K562 (cell line): ENCODE results near the gene NTN1. TPM values are rescaled to one million over a fixed set of nuclear protein-coding genes. Genes with fewer than 3 reads are reported as not detected.

Source experiments
- ATAC-seq: fragments of 200-7000 bp; cut with Tn5 transposase; 3 replicates; pipeline ENCODE4 v1.9.1; 2020; ENCODE audit warnings: moderate library complexity
- BruUV-seq: library from RNA; stranded (reverse); fragments of 400-500 nt; replicated peaks from 2 replicates; lab custom pipeline; 2021; lab: Mats Ljungman, UMichigan
- CTCF ChIA-PET: fragments of 300-600 bp; formaldehyde crosslinking; extraction: SDS; loops from one replicate; lab custom pipeline; 2021; ENCODE audit warnings: low intra/inter-chr PET ratio; lab: Yijun Ruan, JAX
- POLR2A ChIA-PET: fragments of 300-600, 350-650 bp; sonication (Branson Sonifier 250); formaldehyde crosslinking; extraction: SDS; loops from one replicate; lab custom pipeline; 2021; ENCODE audit warnings: antibody characterized with exemption, inconsistent platforms; lab: Yijun Ruan, JAX
- DNase-seq, 4 experiments: peaks; one replicate each; pipeline versions ENCODE4 v3.0.0 to v3.0.0-alpha.2; 2011 to 2018; ENCODE audit warnings: low spot score in 3 of 4, mixed read lengths in 3 of 4; ENCODE audit errors: extremely low read depth in 1 of 4
- FAIRE-seq: peaks from 2 replicates; lab custom pipeline; 2011; peaks lifted over from hg19 to GRCh38; lab: Jason Lieb, UNC
- H2AFZ ChIP-seq: 2 replicates; pipeline ENCODE4 v1.6.0; 2011; ENCODE audit warnings: low read depth, low read length, control low read depth, inconsistent platforms
- H3K27ac ChIP-seq: fragments of 200-600 bp; 3 replicates; pipeline ENCODE4 v1.8.0; 2011; ENCODE audit warnings: low read depth, mild to moderate bottlenecking, control low read depth, inconsistent platforms, low read length, moderate library complexity, mixed read lengths; ENCODE audit errors: extremely low read depth
- H3K27me3 ChIP-seq, 2 experiments: fragments of 300-600 bp in 1 of 2; 2 replicates in 1 of 2; 3 replicates in 1 of 2; pipeline versions ENCODE4 v1.6.0 to v1.8.0; 2011; ENCODE audit warnings: inconsistent platforms in 2 of 2, low read length in 2 of 2, mild to moderate bottlenecking in 1 of 2, mixed read lengths in 1 of 2, moderate library complexity in 1 of 2; ENCODE audit not compliant: control insufficient read depth in 2 of 2, insufficient read depth in 2 of 2
- H3K36me3 ChIP-seq: fragments of 300-600 bp; 3 replicates; pipeline ENCODE4 v1.8.0; 2011; ENCODE audit warnings: mild to moderate bottlenecking, low read length, inconsistent platforms; ENCODE audit not compliant: control insufficient read depth, insufficient read depth
- H3K4me1 ChIP-seq, 2 experiments: fragments of 200-600 bp in 1 of 2; replicated peaks in 1 of 2; 2 replicates in 1 of 2; 3 replicates in 1 of 2; pipeline versions ENCODE4 v1.5.1 to v1.8.0; 2011; ENCODE audit warnings: inconsistent platforms in 2 of 2, low read length in 2 of 2, mild to moderate bottlenecking in 1 of 2, mixed read lengths in 1 of 2, moderate library complexity in 1 of 2; ENCODE audit not compliant: control insufficient read depth in 2 of 2, insufficient read depth in 2 of 2
- H3K4me2 ChIP-seq: 2 replicates; pipeline ENCODE4 v1.6.1; 2011; ENCODE audit warnings: low read length, control low read depth, inconsistent platforms, mixed read lengths; ENCODE audit not compliant: insufficient read depth
- H3K4me3 ChIP-seq: fragments of 200-600 bp; sonication (generic), shearing (Covaris generic); 2 replicates; pipeline ENCODE4 v1.5.1; 2016; ENCODE audit warnings: control low read depth, inconsistent platforms
- H3K79me2 ChIP-seq: fragments of 200-600 bp; 3 replicates; pipeline ENCODE4 v1.8.0; 2011; ENCODE audit warnings: low read length, inconsistent platforms; ENCODE audit not compliant: control insufficient read depth, insufficient read depth
- H3K9ac ChIP-seq, 2 experiments: 2 replicates each; pipeline versions ENCODE4 v1.6.0 to v1.6.1; 2011; ENCODE audit warnings: low read depth in 2 of 2, low read length in 2 of 2, control low read depth in 1 of 2, inconsistent platforms in 1 of 2, mild to moderate bottlenecking in 1 of 2, mixed read lengths in 1 of 2; ENCODE audit not compliant: insufficient read depth in 1 of 2
- H3K9me1 ChIP-seq: one replicate; pipeline ENCODE4 v1.6.0; 2011; ENCODE audit warnings: inconsistent platforms, mild to moderate bottlenecking, low read length, moderate library complexity; ENCODE audit not compliant: control insufficient read depth, insufficient read depth
- H3K9me3 ChIP-seq: replicated peaks from 2 replicates; pipeline ENCODE4 v1.5.1; 2011; ENCODE audit warnings: low read depth, low read length, inconsistent platforms; ENCODE audit not compliant: control insufficient read depth, insufficient read depth
- H4K20me1 ChIP-seq: replicated peaks from 2 replicates; pipeline ENCODE4 v1.6.1; 2011; ENCODE audit warnings: low read length, inconsistent platforms, mixed read lengths; ENCODE audit not compliant: control insufficient read depth, insufficient read depth
- ARID1B ChIP-seq: fragments of 450-650 bp; IDR thresholded peaks from 2 replicates; pipeline ENCODE4 v1.6.1; 2016; ENCODE audit warnings: antibody characterized with exemption, mild to moderate bottlenecking, inconsistent platforms
- FOSL1 ChIP-seq: fragments of 200-800 bp; sonication (Bioruptor generic); conservative IDR thresholded peaks from 2 replicates; pipeline ENCODE4 v1.6.1; 2016; ENCODE audit warnings: missing genetic modification characterization, missing compliant biosample characterization
- ILF3 ChIP-seq: fragments of 450-650 bp; IDR thresholded peaks from 2 replicates; pipeline ENCODE4 v1.6.1; 2018; ENCODE audit warnings: antibody characterized with exemption, mild to moderate bottlenecking, moderate library complexity, borderline replicate concordance
- IRF9 ChIP-seq: fragments of 450-650 bp; IDR thresholded peaks from 2 replicates; pipeline ENCODE4 v1.6.1; 2016; ENCODE audit warnings: missing biosample characterization, missing genetic modification characterization
- PHF8 ChIP-seq: fragments of 200-600 bp; sonication (generic); IDR thresholded peaks from 2 replicates; pipeline ENCODE4 v1.6.1; 2012; ENCODE audit warnings: mixed run types, mild to moderate bottlenecking, inconsistent platforms, low read length, moderate library complexity, borderline replicate concordance
- POLR2B ChIP-seq: fragments of 450-650 bp; IDR thresholded peaks from 2 replicates; pipeline ENCODE4 v1.6.1; 2018; ENCODE audit warnings: low read depth; ENCODE audit not compliant: partially characterized antibody
- RB1 ChIP-seq: fragments of 450-650 bp; IDR thresholded peaks from 2 replicates; pipeline ENCODE4 v1.6.1; 2017; ENCODE audit warnings: low read depth, mild to moderate bottlenecking
- SMAD2 ChIP-seq: fragments of 150-350 bp; IDR thresholded peaks from 2 replicates; pipeline ENCODE4 v1.6.1; 2014; ENCODE audit warnings: low read depth, mild to moderate bottlenecking, low read length
- SNRNP70 ChIP-seq: fragments of 200-400 bp; formaldehyde crosslinking; optimal IDR thresholded peaks from 2 replicates; pipeline ENCODE3; 2017; ENCODE audit warnings: low read depth, low read length
- TCF15 ChIP-seq: fragments of 250-450 bp; sonication (Bioruptor Pico); IDR thresholded peaks from 2 replicates; pipeline ENCODE4 v1.8.0; 2022; ENCODE audit warnings: moderate library complexity, mild to moderate bottlenecking, inconsistent platforms
- ZBTB12 ChIP-seq: fragments of 250-450 bp; sonication (Bioruptor Pico); IDR thresholded peaks from 2 replicates; pipeline ENCODE4 v1.4.0; 2020
- ZNF77 ChIP-seq: fragments of 250-450 bp; sonication (Bioruptor Pico); IDR thresholded peaks from 2 replicates; pipeline ENCODE4 v1.5.0; 2020
- ZNF785 ChIP-seq: fragments of 250-450 bp; sonication (Bioruptor Pico); IDR thresholded peaks from 2 replicates; pipeline ENCODE4 v1.4.0; 2020; ENCODE audit warnings: mild to moderate bottlenecking
- ZSCAN32 ChIP-seq: fragments of 450-650 bp; formaldehyde crosslinking; IDR thresholded peaks from 2 replicates; pipeline ENCODE4 v1.4.0; 2020; ENCODE audit warnings: mild to moderate bottlenecking, moderate library complexity
- WGBS: fragments of 100-300 bp; shearing (Covaris generic); methylation state at CpG from one replicate; pipeline ENCODE4 v1.1.6; 2016; ENCODE audit warnings: low coverage, mixed read lengths; ENCODE audit not compliant: insufficient coverage; ENCODE audit errors: missing lambda C conversion rate; 5-methylcytosine and 5-hydroxymethylcytosine counted together
- in situ Hi-C: fragments of 300-500 bp; cut with MboI; formaldehyde crosslinking; loops from 4 replicates; pipeline ENCODE4 v1.15.0; 2018; ENCODE audit warnings: inconsistent platforms, mixed read lengths
- intact Hi-C: fragments of 100-400 bp; cut with micrococcal nuclease; formaldehyde crosslinking; loops from 2 replicates; pipeline ENCODE4 v1.14.2; 2022
- polyA plus RNA-seq, 8 experiments: library from polyadenylated mRNA; depleted of rRNA in 4 of 8; stranded (reverse) in 5 of 8; unstranded in 3 of 8; fragments of >200 nt; fragmentation: Nextera tagmentation in 2 of 8; fragmentation: Illumina TruSeq in 1 of 8; extraction: Ambion mirVana in 2 of 8; extraction: Trizol in 1 of 8; gene quantifications; 2 replicates each; pipeline versions ENCODE4 v1.2.1 to v1.2.3, GENCODE V29; 2011 to 2014; ENCODE audit warnings: inconsistent platforms in 1 of 8, missing spikeins in 1 of 8
- total RNA-seq, 7 experiments: library from RNA; depleted of rRNA in 6 of 7; stranded (reverse); fragments of >200 nt in 6 of 7; fragmentation: Illumina TruSeq in 2 of 7; extraction: Trizol in 2 of 7; gene quantifications; 2 replicates each; pipeline versions ENCODE4 v1.2.1 to v1.2.3, GENCODE V29; 2011 to 2021; ENCODE audit warnings: low replicate concordance in 1 of 7
- TF ChIP-seq, protein P1 (sequence below), 3 experiments: fragments of 200-800 bp in 1 of 3; sonication (Bioruptor generic) in 1 of 3; sonication (generic) in 1 of 3; formaldehyde crosslinking in 1 of 3; IDR thresholded peaks; 2 replicates each; pipeline versions ENCODE4 v1.6.1 to v1.8.0; 2016 to 2022; ENCODE audit warnings: mild to moderate bottlenecking in 2 of 3, missing compliant biosample characterization in 2 of 3, missing genetic modification characterization in 2 of 3, missing genetic modification reagents in 1 of 3
- TF ChIP-seq, protein P2 (sequence below): fragments of 250-450 bp; sonication (Bioruptor Pico); IDR thresholded peaks from 2 replicates; pipeline ENCODE4 v1.4.0; 2020; ENCODE audit warnings: borderline replicate concordance

The NTN1 gene
- total and polyA plus RNA-seq, 9 of the 15 experiments (the other 6 are each of a cell fraction or from before 2014, with no cell fraction given): 0.02 TPM; not detected in 8

GRCh38 chr17:9071016-9071415, 49.7 kb downstream of the NTN1 start (continued):
- TF ChIP-seq TCF15 (CRISPR knock-in tag) (no peak), PHF8 (no peak), ZSCAN32 (no peak), ZNF785 (CRISPR knock-in tag) (no peak), RB1 (no peak)

DNA sequence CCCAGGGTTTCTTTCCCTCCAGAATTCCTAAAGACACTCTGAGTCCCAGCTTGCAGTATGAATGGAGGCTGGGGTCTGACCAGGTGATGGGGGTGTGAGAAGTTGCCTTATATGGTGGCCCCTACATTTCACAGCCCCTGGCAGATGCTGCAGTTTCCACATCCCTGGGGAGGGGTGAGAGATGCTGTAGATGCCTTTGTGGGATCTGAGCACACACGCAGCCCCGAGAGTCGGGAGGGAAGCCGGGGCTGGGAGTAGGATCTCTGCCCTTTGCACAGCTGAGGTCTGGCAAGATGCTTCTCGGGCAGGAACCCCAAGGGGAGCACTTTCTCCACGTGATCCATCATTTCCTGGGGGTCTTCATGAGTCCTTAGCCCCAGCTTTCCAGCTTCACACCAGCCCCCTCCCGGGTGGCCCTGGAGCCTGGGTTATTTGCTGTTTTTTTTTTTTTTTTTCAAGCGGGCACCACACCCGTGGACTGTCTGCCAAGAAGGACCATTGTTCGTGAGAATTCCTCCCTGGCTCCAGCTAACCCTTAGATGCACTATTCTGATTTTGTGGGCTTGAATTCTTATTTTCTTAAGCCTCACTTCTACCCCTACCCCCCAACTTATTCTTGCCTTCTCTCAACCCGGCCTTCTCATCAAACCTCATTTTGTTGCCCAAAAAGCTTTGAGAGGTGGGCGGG, 50.6 kb downstream of the NTN1 start:
- Histone ChIP-seq H3K9me1 (no peaks in the 10 kb centered on the region), H3K4me3 (no peak overlapping the region), H3K4me2 (no peak overlapping the region), H4K20me1 (no peaks in the 10 kb centered on the region; the same call in 1 of the 2 replicates), H3K9me3 (no peaks in the 10 kb centered on the region), H3K4me1 (no peaks in the 10 kb centered on the region), H3K27me3 (peaks cover 3 to 23% of the 10 kb centered on the region in 2 experiments; a peak in 4 of 5 replicates), H3K9ac (no peak overlapping the region), H3K27ac (no peak overlapping the region), H2AFZ (no peak overlapping the region), H3K79me2 (no peaks in the 10 kb centered on the region), H3K36me3 (no peaks in the 10 kb centered on the region)
- ATAC-seq (no peak), DNase-seq (no peak), FAIRE-seq (no peak)
- POLR2A ChIA-PET: interaction anchor here (0.6 kb wide), 1 partner anchor 42 kb away, joined by 3 read pairs; no protein-coding TSS in a partner anchor
- intact Hi-C loops (no loop called here), in situ Hi-C loops (no loop called here)
- BruUV-seq: no TSS peak
- CTCF ChIA-PET: no interaction called here
- WGBS: 0% methylated on average over 11 of the region's 12 CpGs
- no peak for TF ChIP-seq FOSL1 (tag)
- TF ChIP-seq SMAD2: no peak
- no peak for TF ChIP-seq ARID1B
- TF ChIP-seq, protein P1, sequence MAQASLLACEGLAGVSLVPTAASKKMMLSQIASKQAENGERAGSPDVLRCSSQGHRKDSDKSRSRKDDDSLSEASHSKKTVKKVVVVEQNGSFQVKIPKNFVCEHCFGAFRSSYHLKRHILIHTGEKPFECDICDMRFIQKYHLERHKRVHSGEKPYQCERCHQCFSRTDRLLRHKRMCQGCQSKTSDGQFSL (CRISPR knock-in tag; IDR thresholded peaks at IDR 0.05): no peak
- TF ChIP-seq, protein P1 (tag; IDR thresholded peaks at IDR 0.05): no peak
- TF ChIP-seq, protein P2, sequence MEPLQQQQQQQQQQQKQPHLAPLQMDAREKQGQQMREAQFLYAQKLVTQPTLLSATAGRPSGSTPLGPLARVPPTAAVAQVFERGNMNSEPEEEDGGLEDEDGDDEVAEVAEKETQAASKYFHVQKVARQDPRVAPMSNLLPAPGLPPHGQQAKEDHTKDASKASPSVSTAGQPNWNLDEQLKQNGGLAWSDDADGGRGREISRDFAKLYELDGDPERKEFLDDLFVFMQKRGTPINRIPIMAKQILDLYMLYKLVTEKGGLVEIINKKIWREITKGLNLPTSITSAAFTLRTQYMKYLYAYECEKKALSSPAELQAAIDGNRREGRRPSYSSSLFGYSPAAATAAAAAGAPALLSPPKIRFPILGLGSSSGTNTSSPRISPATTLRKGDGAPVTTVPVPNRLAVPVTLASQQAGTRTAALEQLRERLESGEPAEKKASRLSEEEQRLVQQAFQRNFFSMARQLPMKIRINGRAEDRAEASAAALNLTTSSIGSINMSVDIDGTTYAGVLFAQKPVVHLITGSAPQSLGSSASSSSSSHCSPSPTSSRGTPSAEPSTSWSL (CRISPR knock-in tag): no peak
- TF ChIP-seq ILF3: no peak
- no peak for TF ChIP-seq IRF9 (tag)
- no peak for TF ChIP-seq ZBTB12 (CRISPR knock-in tag)
- no peak for TF ChIP-seq POLR2B
- no peak for TF ChIP-seq ZNF77 (CRISPR knock-in tag)
- no peak for TF ChIP-seq SNRNP70
